Fibroblast of villous mesenchyme (primary cell): Measurements from ENCODE around the gene ELAC2. TPM values are rescaled to one million over a fixed set of nuclear protein-coding genes. Genes with fewer than 3 reads are reported as not detected.

Source experiments
- DNase-seq: peaks from one replicate; pipeline ENCODE4 v3.0.0-alpha.2; 2010; ENCODE audit warnings: low read depth
- H3K4me3 ChIP-seq: 2 replicates; pipeline ENCODE4 v1.5.1; 2011; ENCODE audit warnings: low read depth, mild to moderate bottlenecking, low read length
- CTCF ChIP-seq: IDR thresholded peaks from 2 replicates; pipeline ENCODE4 v1.5.1; 2012; ENCODE audit warnings: low read depth, mild to moderate bottlenecking, low read length; ENCODE audit not compliant: insufficient read depth
- total RNA-seq: library from RNA; depleted of rRNA; stranded (reverse); fragments of >200 nt; gene quantifications from 2 replicates; pipeline ENCODE4 v1.2.3, GENCODE V29; 2012

The ELAC2 gene
- total RNA-seq, 1 donor = 63.9 TPM

- DNase-seq = no peak
- TF ChIP-seq CTCF = no peak
- H3K4me3 ChIP-seq = no peak overlapping the region
Measured at GRCh38 chr17:13046361-13046760, 28.5 kb upstream of the ELAC2 start.

GRCh38 chr17:13044572-13045065, 26.8 kb upstream of the ELAC2 start:
- no peak overlapping the region for H3K4me3 ChIP-seq
- TF ChIP-seq CTCF = no peak
- DNase-seq = no peak

GRCh38 chr17:13038931-13039665, 21.3 kb upstream of the ELAC2 start:
- no peak for DNase-seq
- TF ChIP-seq CTCF = no peak
- no peak overlapping the region for H3K4me3 ChIP-seq

GRCh38 chr17:13036751-13037150, 18.9 kb upstream of the ELAC2 start:
- no peak for TF ChIP-seq CTCF
- DNase-seq = no peak
- no peak overlapping the region for H3K4me3 ChIP-seq

- TF ChIP-seq CTCF = no peak
- no peak overlapping the region for H3K4me3 ChIP-seq
- DNase-seq = no peak
Measured at GRCh38 chr17:13035420-13035819, 17.6 kb upstream of the ELAC2 start.

GRCh38 chr17:13031718-13032350, 14.0 kb upstream of the ELAC2 start:
- peak; percentile 87 for TF ChIP-seq CTCF
- no peak overlapping the region for H3K4me3 ChIP-seq

More at GRCh38 chr17:13031718-13032350, 14.0 kb upstream of the ELAC2 start:
- DNase-seq = peak; percentile 55
